Spinal cord (tissue), 10 donors: ENCODE results near the gene KIAA1217. TPM values are rescaled to one million over a fixed set of nuclear protein-coding genes. Genes with fewer than 3 reads are reported as not detected.
A peak's percentile ranks its signal among the peaks of the same experiment; 100 is the strongest.

Experiments used
- DNase-seq, 6 donors: peaks; one replicate each; pipeline versions ENCODE4 v3.0.0 to v3.0.0-alpha.2; 2013 to 2015; ENCODE audit warnings: low spot score in 6 of 6, low read depth in 4 of 6
- H3K27ac ChIP-seq: one replicate; pipeline ENCODE4 v1.5.1; 2013; ENCODE audit warnings: low read depth, low read length, control low read depth
- H3K27me3 ChIP-seq: one replicate; pipeline ENCODE4 v1.6.1; 2013; ENCODE audit warnings: low read length; ENCODE audit not compliant: control insufficient read depth, insufficient read depth
- H3K36me3 ChIP-seq: one replicate; pipeline ENCODE4 v1.6.1; 2013; ENCODE audit warnings: low read length; ENCODE audit not compliant: control insufficient read depth, insufficient read depth
- H3K4me1 ChIP-seq: one replicate; pipeline ENCODE4 v1.6.1; 2013; ENCODE audit warnings: low read length; ENCODE audit not compliant: control insufficient read depth, insufficient read depth
- H3K4me3 ChIP-seq: one replicate; pipeline ENCODE4 v1.5.1; 2013; ENCODE audit warnings: low read depth, low read length, control low read depth
- H3K9me3 ChIP-seq: one replicate; pipeline ENCODE4 v1.6.1; 2013; ENCODE audit warnings: low read length; ENCODE audit not compliant: control insufficient read depth, insufficient read depth
- WGBS: methylation state at CpG from one replicate; pipeline ENCODE4 v1.1.5; 2013; ENCODE audit warnings: missing lambda C conversion rate; ENCODE audit not compliant: insufficient coverage; 5-methylcytosine and 5-hydroxymethylcytosine counted together
- polyA plus RNA-seq, 2 donors: library from polyadenylated mRNA; unstranded; fragments of 120-200 nt; gene quantifications; one replicate each; pipeline ENCODE4 v1.2.1, GENCODE V29; 2013; ENCODE audit not compliant: insufficient read length in 2 of 2
- total RNA-seq, 2 donors: library from RNA; depleted of rRNA in 1 of 2; stranded (reverse); fragments of 120-200 nt in 1 of 2; fragments of >200 nt in 1 of 2; gene quantifications; one replicate each; pipeline versions ENCODE4 v1.2.3 to v1.2.4, GENCODE V29; 2013 to 2014
- donor health status: healthy.

Gene KIAA1217
- total and polyA plus RNA-seq, 4 donors, result 8.7 to 26.7 (median 15.3) TPM

DNA sequence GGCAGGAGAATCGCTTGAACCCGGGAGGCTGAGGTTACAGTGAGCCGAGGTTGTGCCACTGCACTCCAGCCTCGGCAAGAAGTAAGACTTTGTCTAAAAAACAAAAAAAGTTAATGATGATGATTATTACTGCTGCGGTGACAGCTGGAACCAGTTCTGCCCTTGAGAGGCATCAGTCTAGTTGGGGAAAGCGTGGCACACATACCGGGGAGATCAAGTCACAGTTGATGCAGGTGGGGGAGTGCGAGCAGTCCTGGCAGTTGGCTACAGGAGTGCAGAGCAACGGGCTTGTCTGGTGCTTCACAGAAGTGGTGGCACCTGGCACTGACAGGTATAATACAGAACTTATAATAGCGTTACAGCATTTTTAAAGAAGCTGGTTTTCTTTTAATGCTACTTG, 341.7 kb downstream of the KIAA1217 start:
- Histone ChIP-seq H3K36me3 (no peaks in the 10 kb centered on the region), H3K27me3 (no peaks in the 10 kb centered on the region), H3K9me3 (no peaks in the 10 kb centered on the region), H3K4me1 (no peaks in the 10 kb centered on the region), H3K27ac (no peak overlapping the region), H3K4me3 (no peak overlapping the region)
- DNase-seq, result no peak
- WGBS, result 97% methylated on average over 9 of the region's 10 CpGs

DNA sequence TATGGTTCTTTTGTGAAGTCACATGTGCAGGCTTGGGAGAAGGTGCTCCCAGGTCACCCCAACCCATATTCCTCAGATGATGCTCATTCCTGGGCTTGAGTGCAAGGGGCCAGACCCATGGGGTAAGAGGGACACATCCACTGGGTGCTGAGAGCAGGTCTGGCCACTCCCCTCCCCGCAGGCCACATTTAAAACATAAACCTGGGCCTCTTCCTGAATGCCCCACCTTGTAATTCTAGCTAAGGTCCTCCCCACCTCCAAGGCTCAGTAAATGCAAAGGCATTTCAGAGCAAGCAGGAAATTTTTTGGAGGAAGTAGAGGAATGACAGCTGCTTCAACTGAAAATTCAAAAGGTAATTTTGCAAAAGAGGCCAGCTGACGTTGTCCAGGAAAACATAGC, 342.2 kb downstream of the KIAA1217 start:
- no peak overlapping the region for H3K27ac ChIP-seq
- no peak for DNase-seq
- H3K27me3 ChIP-seq, result no peaks in the 10 kb centered on the region
- peaks cover under 1% of the 10 kb centered on the region for H3K4me1 ChIP-seq
- no peaks in the 10 kb centered on the region for H3K36me3 ChIP-seq
- H3K9me3 ChIP-seq, result no peaks in the 10 kb centered on the region
- H3K4me3 ChIP-seq, result no peak overlapping the region
- 69% methylated on average over 1 of the region's 2 CpGs for WGBS

DNA sequence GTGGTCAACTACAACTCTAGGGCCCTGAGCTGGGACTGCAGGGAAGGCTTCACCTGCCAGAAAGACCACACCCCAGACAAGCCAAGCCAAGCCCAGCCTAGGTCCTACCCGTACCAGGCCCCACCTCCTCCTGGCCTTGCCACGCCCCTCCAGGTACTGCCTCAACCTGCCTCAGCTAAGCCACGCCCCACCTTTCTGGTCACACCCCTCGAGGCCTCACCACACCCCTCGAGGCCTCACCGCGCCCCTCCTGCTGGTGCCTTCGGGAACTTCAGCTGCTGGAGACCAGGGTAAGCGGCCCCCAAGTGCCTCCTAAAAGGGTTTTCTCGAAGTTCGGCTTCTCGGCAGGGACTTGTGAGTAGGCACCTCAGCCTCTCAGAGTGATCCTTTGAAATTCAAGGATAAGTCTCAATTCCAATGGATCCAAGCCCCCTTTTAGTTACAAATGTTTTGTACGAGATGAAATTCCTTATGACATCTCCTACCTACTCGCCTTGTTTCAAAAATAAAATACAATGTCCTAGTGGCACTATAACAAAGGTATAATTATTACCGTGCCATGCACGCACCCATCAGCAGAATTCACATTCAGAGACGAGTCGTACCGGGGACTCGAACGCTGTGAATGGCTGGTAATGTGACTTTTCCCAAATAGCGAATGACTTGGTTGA, 343.5 kb downstream of the KIAA1217 start:
- DNase-seq, result no peak
- no peaks in the 10 kb centered on the region for H3K27me3 ChIP-seq
- no peaks in the 10 kb centered on the region for H3K36me3 ChIP-seq
- H3K4me3 ChIP-seq, result no peak overlapping the region
- 38% methylated on average over 9 of the region's 22 CpGs for WGBS
- H3K9me3 ChIP-seq, result no peaks in the 10 kb centered on the region
- peaks cover 9% of the 10 kb centered on the region for H3K4me1 ChIP-seq
- H3K27ac ChIP-seq, result no peak overlapping the region

DNA sequence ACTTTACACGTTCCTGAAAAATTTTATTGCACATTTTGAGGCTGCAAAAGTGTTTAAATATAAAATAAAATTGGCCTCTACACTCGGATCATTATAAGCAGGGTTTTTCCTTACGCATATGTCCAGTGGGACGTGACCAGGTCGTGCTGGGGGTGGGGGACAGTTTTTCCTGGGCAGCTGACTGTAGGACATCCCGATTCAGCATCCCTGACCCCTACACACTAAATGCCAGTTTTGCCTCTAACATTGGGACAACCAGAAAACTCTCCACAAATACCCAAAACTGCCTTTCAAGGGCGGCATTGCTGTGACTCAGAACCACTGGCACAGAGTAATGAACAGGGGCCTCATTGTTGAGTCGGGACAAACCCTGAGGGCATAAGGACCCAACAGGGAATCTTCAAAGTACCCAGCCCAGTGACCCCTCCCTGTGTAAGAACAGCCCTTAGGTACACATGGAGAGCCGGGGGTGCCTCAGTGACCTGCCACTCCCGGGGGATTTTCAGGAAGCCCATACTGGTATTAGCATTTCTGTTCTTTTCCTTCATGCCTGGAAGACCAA, 344.2 kb downstream of the KIAA1217 start:
- 75% methylated on average over 4 of the region's 10 CpGs for WGBS
- Histone ChIP-seq H3K27ac (no peak overlapping the region), H3K27me3 (no peaks in the 10 kb centered on the region), H3K9me3 (no peaks in the 10 kb centered on the region), H3K36me3 (no peaks in the 10 kb centered on the region), H3K4me1 (peaks cover 9% of the 10 kb centered on the region), H3K4me3 (no peak overlapping the region)
- no peak for DNase-seq

DNA sequence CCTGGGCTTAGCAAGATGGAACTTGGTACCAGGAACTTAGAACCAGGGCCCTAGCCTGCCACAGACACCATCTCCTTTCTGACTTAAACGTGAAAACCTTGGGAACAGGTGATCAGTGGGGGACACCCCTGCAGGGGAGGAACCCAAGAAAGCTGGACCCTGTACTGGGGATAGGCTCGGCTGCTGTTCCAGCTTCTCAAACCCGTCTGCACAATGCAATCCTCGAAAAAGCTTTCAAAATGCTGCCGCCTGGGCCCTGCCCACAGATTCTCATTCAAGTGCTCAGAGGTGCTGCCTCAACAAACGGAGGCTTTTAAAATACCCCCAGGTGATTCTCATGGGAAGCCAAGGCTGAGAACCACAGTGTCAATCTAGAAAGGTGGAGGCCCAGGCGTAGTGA, 345.1 kb downstream of the KIAA1217 start:
- WGBS, result 88% methylated on average over 7 of the region's 7 CpGs
- Histone ChIP-seq H3K36me3 (no peaks in the 10 kb centered on the region), H3K27ac (no peak overlapping the region), H3K27me3 (no peaks in the 10 kb centered on the region), H3K9me3 (no peaks in the 10 kb centered on the region), H3K4me1 (peaks cover 9% of the 10 kb centered on the region), H3K4me3 (no peak overlapping the region)
- DNase-seq, result no peak

DNA sequence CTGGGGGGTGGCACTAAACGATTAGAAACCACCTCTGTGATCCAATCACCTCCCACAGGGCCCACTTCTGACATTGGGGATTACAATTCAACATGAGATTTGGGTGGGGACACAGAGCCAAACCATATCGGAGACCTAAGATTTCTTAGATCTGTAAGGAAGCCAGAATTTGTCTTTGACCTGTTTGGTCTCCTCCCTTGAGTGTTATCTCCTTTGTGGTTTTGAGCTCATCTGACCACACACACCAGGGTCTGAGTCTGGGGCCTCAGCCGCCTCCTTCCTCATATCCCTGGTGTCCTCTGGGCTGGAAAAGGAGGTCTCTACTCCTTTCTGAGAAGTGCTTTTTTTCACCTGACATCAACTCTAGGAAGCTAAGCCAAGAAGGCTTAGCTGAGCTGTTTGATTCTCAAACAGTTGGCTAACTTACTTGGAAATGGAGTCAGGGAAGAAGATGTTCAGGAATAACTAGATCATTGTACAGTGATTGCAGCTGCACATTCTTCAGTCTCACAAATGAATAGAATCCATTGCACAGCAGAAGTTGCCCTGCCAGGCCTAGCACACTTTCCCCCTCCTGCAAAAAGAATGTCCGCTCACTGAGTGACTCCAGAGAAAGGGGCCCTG, 347.3 kb downstream of the KIAA1217 start:
- WGBS, result 86% methylated on average over 1 of the region's 4 CpGs
- DNase-seq, result no peak
- Histone ChIP-seq H3K4me1 (peaks cover 9% of the 10 kb centered on the region), H3K27me3 (no peaks in the 10 kb centered on the region), H3K27ac (no peak overlapping the region), H3K9me3 (no peaks in the 10 kb centered on the region), H3K4me3 (no peak overlapping the region), H3K36me3 (no peaks in the 10 kb centered on the region)

DNA sequence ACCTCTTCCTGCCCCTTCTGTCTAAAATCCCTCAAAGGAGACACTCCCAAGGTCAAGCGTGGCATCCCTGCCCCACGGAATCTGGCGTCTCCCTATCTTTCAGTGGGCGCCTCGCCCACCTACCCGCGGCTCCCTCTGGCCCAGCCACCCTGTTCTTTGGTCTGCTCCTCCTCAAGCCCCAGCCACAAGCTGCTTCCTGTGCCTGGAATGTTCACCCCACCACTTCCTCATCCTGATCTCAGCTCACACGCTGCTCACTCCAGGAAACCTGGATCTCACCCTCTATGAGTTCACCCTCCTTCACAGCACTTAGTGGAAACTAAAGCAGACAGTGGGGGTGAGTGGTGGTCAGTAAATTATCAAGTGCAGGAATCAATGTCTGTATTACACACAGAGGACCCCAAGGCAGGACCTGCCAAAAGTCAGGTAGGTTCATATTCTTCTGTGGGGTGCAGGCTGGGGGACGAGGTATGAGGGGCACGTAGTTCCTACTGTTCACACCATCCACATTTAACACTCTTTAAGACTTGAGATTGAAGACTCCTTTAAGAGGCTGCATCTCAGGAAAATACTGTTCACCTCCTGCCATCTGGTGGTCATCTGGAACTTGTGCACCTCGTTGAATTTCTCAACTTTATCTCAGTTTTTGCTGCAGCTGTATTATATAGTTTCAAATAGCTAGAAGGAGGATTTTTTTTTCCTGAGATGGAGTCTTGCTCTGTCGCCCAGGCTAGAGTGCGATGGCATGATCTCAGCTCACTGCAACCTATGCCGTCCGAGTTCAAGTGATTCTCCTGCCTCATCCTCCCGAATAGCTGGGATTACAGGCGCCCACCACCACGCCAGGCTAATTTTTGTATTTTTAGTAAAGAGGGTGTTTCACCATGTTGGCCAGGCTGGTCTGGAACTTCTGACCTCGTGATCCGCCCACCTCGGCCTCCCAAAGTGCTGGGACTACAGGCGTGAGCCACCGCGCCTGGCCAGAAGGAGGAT, 348.1 kb downstream of the KIAA1217 start:
- 72% methylated on average over 15 of the region's 24 CpGs for WGBS

DNA sequence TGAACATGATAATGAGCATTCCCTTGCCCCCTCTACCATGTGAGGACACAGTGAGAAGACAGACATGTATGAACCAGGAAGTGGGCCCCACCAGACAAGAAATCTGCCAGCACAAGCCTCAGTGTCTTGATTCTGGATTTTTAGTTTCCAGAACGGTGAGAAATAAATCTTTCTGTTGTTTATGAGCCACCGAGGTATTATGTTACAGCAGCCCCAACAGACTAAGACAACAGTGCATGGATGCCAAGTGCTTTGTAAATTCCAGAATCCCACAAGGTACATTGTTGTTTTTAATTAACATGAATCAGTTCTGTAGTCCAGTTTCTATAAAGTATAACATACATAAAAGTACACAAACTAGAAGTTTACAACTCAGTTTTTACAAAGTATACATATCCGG, 352.5 kb downstream of the KIAA1217 start:
- 60% methylated on average over 1 of the region's 3 CpGs for WGBS
- DNase-seq, result no peak

More for the DNA sequence above, 348.1 kb downstream of the KIAA1217 start:
- Histone ChIP-seq H3K4me1 (peaks cover 9% of the 10 kb centered on the region), H3K27me3 (no peaks in the 10 kb centered on the region), H3K4me3 (no peak overlapping the region), H3K9me3 (no peaks in the 10 kb centered on the region), H3K36me3 (no peaks in the 10 kb centered on the region), H3K27ac (no peak overlapping the region)
- peak; percentile 33 to 91 (median 54) for DNase-seq

DNA sequence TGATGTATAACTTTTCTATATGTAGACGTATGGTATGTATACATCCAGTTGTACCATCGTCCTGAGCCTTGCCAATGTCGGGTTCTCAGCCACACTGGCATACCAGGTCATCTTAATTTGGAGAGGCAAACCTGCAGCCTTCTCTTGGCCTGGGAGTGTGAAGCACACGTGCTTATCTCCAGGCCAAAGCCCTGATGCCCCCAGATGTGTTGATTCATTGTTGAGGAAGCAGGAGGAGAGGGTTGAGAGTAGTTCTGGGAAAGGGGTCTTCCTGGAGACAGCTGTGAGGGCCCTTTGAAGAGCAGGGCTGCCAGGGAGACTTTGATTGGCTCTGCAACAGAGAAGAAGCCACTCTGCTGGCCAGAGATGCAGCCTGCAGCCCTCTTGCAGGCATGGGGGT, 359.1 kb downstream of the KIAA1217 start:
- 70% methylated on average over 4 of the region's 4 CpGs for WGBS
- DNase-seq, result no peak
- H3K9me3 ChIP-seq, result no peaks in the 10 kb centered on the region
- no peak overlapping the region for H3K27ac ChIP-seq
- no peak overlapping the region for H3K4me3 ChIP-seq
- no peaks in the 10 kb centered on the region for H3K4me1 ChIP-seq
- no peaks in the 10 kb centered on the region for H3K36me3 ChIP-seq
- H3K27me3 ChIP-seq, result no peaks in the 10 kb centered on the region

More for the DNA sequence above, 352.5 kb downstream of the KIAA1217 start:
- Histone ChIP-seq H3K27me3 (no peaks in the 10 kb centered on the region), H3K36me3 (no peaks in the 10 kb centered on the region), H3K4me1 (peaks cover 5% of the 10 kb centered on the region), H3K4me3 (no peak overlapping the region), H3K9me3 (no peaks in the 10 kb centered on the region), H3K27ac (no peak overlapping the region)
